Caco-2 (cell line): ENCODE data around the gene LONP2. TPM values are rescaled to one million over a fixed set of nuclear protein-coding genes. Genes with fewer than 3 reads are reported as not detected.

Source experiments
- BruUV-seq: library from RNA; stranded (reverse); fragments of 400-500 nt; replicated peaks from 2 replicates; lab custom pipeline; 2021; lab: Mats Ljungman, UMichigan
- CTCF ChIA-PET: fragments of 300-600 bp; sonication (Branson Sonifier 250); formaldehyde crosslinking; loops from one replicate; lab custom pipeline; 2022; ENCODE audit warnings: antibody characterized with exemption; lab: Charles Lee
- POLR2A ChIA-PET: fragments of 300-600 bp; sonication (Branson Sonifier 250); formaldehyde crosslinking; loops from one replicate; lab custom pipeline; 2022; ENCODE audit warnings: antibody characterized with exemption; lab: Charles Lee
- DNase-seq, 2 experiments: peaks; one replicate each; pipeline versions ENCODE4 v3.0.0 to v3.0.0-alpha.2; 2020 to 2022
- H3K27me3 ChIP-seq: replicated peaks from 2 replicates; pipeline ENCODE4 v1.6.0; 2011; ENCODE audit warnings: low read length; ENCODE audit not compliant: control insufficient read depth, insufficient read depth
- H3K36me3 ChIP-seq: 2 replicates; pipeline ENCODE4 v1.5.1; 2011; ENCODE audit warnings: low read length; ENCODE audit not compliant: control insufficient read depth, insufficient read depth
- H3K4me1 ChIP-seq: fragments of 250-450 bp; sonication (Bioruptor Pico); 2 replicates; pipeline ENCODE4 v1.5.1; 2020; ENCODE audit warnings: mild to moderate bottlenecking
- H3K4me3 ChIP-seq: 2 replicates; pipeline ENCODE4 v1.5.1; 2011; ENCODE audit warnings: low read depth, mild to moderate bottlenecking, control low read depth, low read length
- H3K9me3 ChIP-seq: fragments of 250-450 bp; sonication (Bioruptor Pico); 2 replicates; pipeline ENCODE4 v1.5.1; 2020; ENCODE audit warnings: mild to moderate bottlenecking, moderate library complexity
- H3K27ac Mint-ChIP-seq: one replicate; pipeline ENCODE4 v1.8.0; 2022; ENCODE audit warnings: mixed read lengths; ENCODE audit not compliant: unreplicated experiment
- H3K27me3 Mint-ChIP-seq: one replicate; pipeline ENCODE4 v1.8.0; 2022; ENCODE audit warnings: mixed read lengths; ENCODE audit not compliant: insufficient read depth, unreplicated experiment
- H3K36me3 Mint-ChIP-seq: one replicate; pipeline ENCODE4 v1.8.0; 2022; ENCODE audit warnings: mild to moderate bottlenecking, mixed read lengths; ENCODE audit not compliant: insufficient read depth, unreplicated experiment
- H3K4me1 Mint-ChIP-seq: one replicate; pipeline ENCODE4 v1.8.0; 2022; ENCODE audit warnings: low read depth, mixed read lengths; ENCODE audit not compliant: unreplicated experiment
- H3K4me3 Mint-ChIP-seq: one replicate; pipeline ENCODE4 v1.8.0; 2022; ENCODE audit warnings: mild to moderate bottlenecking, moderate library complexity, mixed read lengths; ENCODE audit not compliant: unreplicated experiment
- H3K9me3 Mint-ChIP-seq: one replicate; pipeline ENCODE4 v1.8.0; 2022; ENCODE audit warnings: mixed read lengths; ENCODE audit not compliant: unreplicated experiment
- CTCF ChIP-seq, 2 experiments: fragments of 200-600 bp in 1 of 2; IDR thresholded peaks; 1 replicate in 1 of 2; 2 replicates in 1 of 2; pipeline versions ENCODE4 v1.5.1 to v1.8.0; 2011 to 2022; ENCODE audit warnings: antibody characterized with exemption in 1 of 2, control low read depth in 1 of 2, inconsistent platforms in 1 of 2, low read depth in 1 of 2, low read length in 1 of 2, mild to moderate bottlenecking in 1 of 2, moderate library complexity in 1 of 2; ENCODE audit not compliant: insufficient read depth in 1 of 2, severe bottlenecking in 1 of 2, unreplicated experiment in 1 of 2
- intact Hi-C: fragments of 100-400 bp; cut with micrococcal nuclease; formaldehyde crosslinking; loops from one replicate; pipeline ENCODE4 v1.10.0; 2022; ENCODE audit not compliant: unreplicated experiment
- total RNA-seq: library from RNA; stranded (reverse); gene quantifications from 2 replicates; pipeline ENCODE4 v1.2.3, GENCODE V29; 2022

Gene LONP2
- total RNA-seq, 1 experiment from 2014 or later, result 32.1 TPM

- ChIA-PET CTCF (no interaction called here), POLR2A (no interaction called here)
- Mint-ChIP-seq H3K4me1 (no peaks in the 10 kb centered on the region), H3K27me3 (no peaks in the 10 kb centered on the region), H3K27ac (no peak overlapping the region), H3K4me3 (no peak overlapping the region), H3K9me3 (no peaks in the 10 kb centered on the region), H3K36me3 (peaks cover 8% of the 10 kb centered on the region)
- no peak for TF ChIP-seq CTCF (IDR thresholded peaks at IDR 0.05; ENCODE audit: insufficient read depth in 1 of 2, low read depth in 1 of 2, low read length in 1 of 2, severe bottlenecking in 1 of 2, unreplicated experiment in 1 of 2)
- Histone ChIP-seq H3K27me3 (no peaks in the 10 kb centered on the region), H3K4me3 (no peak overlapping the region), H3K4me1 (peaks cover 4% of the 10 kb centered on the region; the same call in 1 of the 2 replicates), H3K36me3 (no peaks in the 10 kb centered on the region), H3K9me3 (no peaks in the 10 kb centered on the region)
- intact Hi-C loops, result no loop called here
- BruUV-seq, result no TSS peak
- no peak for DNase-seq
Observed at GRCh38 chr16:48329138-48329537, 85.0 kb downstream of the LONP2 start.

GRCh38 chr16:48330189-48330840 is 86.2 kb downstream of the LONP2 start:
- CTCF ChIA-PET, result no interaction called here
- POLR2A ChIA-PET, result no interaction called here
- DNase-seq, result no peak
- TF ChIP-seq CTCF (IDR thresholded peaks at IDR 0.05; ENCODE audit: insufficient read depth in 1 of 2, low read depth in 1 of 2, low read length in 1 of 2, severe bottlenecking in 1 of 2, unreplicated experiment in 1 of 2), result no peak
- H3K4me1 Mint-ChIP-seq, result no peaks in the 10 kb centered on the region
- peaks cover 5% of the 10 kb centered on the region; the same call in 1 of the 2 replicates for H3K4me1 ChIP-seq
- H3K4me3 ChIP-seq, result no peak overlapping the region
- H3K4me3 Mint-ChIP-seq, result no peak overlapping the region
- intact Hi-C loops, result no loop called here
- no peaks in the 10 kb centered on the region for H3K27me3 ChIP-seq
- no peaks in the 10 kb centered on the region for H3K9me3 ChIP-seq
- H3K27ac Mint-ChIP-seq, result no peak overlapping the region
- no peaks in the 10 kb centered on the region for H3K9me3 Mint-ChIP-seq
- peaks cover 2% of the 10 kb centered on the region; the same call in 1 of the 2 replicates for H3K36me3 ChIP-seq
- peaks cover 14% of the 10 kb centered on the region for H3K36me3 Mint-ChIP-seq
- BruUV-seq, result no TSS peak
- H3K27me3 Mint-ChIP-seq, result no peaks in the 10 kb centered on the region

- no peaks in the 10 kb centered on the region for H3K4me1 Mint-ChIP-seq
- H3K36me3 ChIP-seq, result peaks cover 2% of the 10 kb centered on the region; the same call in 1 of the 2 replicates
- H3K27ac Mint-ChIP-seq, result no peak overlapping the region
- no TSS peak for BruUV-seq
- no peaks in the 10 kb centered on the region for H3K9me3 ChIP-seq
- no peak overlapping the region for H3K4me3 Mint-ChIP-seq
- intact Hi-C loops, result no loop called here
- H3K27me3 Mint-ChIP-seq, result no peaks in the 10 kb centered on the region
- ChIA-PET POLR2A (no interaction called here), CTCF (no interaction called here)
- H3K4me1 ChIP-seq, result peaks cover 8% of the 10 kb centered on the region; the same call in 1 of the 2 replicates
- H3K9me3 Mint-ChIP-seq, result no peaks in the 10 kb centered on the region
- H3K27me3 ChIP-seq, result no peaks in the 10 kb centered on the region
- no peak overlapping the region for H3K4me3 ChIP-seq
- H3K36me3 Mint-ChIP-seq, result peaks cover 12% of the 10 kb centered on the region
- DNase-seq, result no peak
- TF ChIP-seq CTCF (IDR thresholded peaks at IDR 0.05; ENCODE audit: insufficient read depth in 1 of 2, low read depth in 1 of 2, low read length in 1 of 2, severe bottlenecking in 1 of 2, unreplicated experiment in 1 of 2), result no peak
Observed at GRCh38 chr16:48330841-48331192, 86.7 kb downstream of the LONP2 start.
